WTC11 (cell line): ENCODE data around the gene CYYR1. TPM values are rescaled to one million over a fixed set of nuclear protein-coding genes. Genes with fewer than 3 reads are reported as not detected.
A peak's percentile ranks its signal among the peaks of the same experiment; 100 is the strongest.

Experiments
- ATAC-seq: fragments of 200-7000 bp; cut with Tn5 transposase; 2 replicates; pipeline ENCODE4 v1.10.0; 2021; ENCODE audit warnings: mild to moderate bottlenecking, moderate library complexity
- CTCF ChIA-PET: fragments of 300-600 bp; sonication (Branson Sonifier 250); formaldehyde crosslinking; loops from one replicate; lab custom pipeline; 2021; ENCODE audit warnings: antibody characterized with exemption; lab: Charles Lee
- POLR2A ChIA-PET: fragments of 350-600 bp; sonication (Branson Sonifier 250); formaldehyde crosslinking; loops from one replicate; lab custom pipeline; 2021; ENCODE audit warnings: antibody characterized with exemption; lab: Charles Lee
- DNase-seq: peaks from one replicate; pipeline ENCODE4 v3.0.0; 2021; ENCODE audit warnings: low spot score
- H3K27ac Mint-ChIP-seq: 2 replicates; pipeline ENCODE4 v1.8.0; 2021; ENCODE audit warnings: mixed read lengths
- H3K27me3 Mint-ChIP-seq: 2 replicates; pipeline ENCODE4 v1.8.0; 2021; ENCODE audit warnings: low read depth, mild to moderate bottlenecking, moderate library complexity, mixed read lengths
- H3K36me3 Mint-ChIP-seq: 2 replicates; pipeline ENCODE4 v1.8.0; 2021; ENCODE audit warnings: mixed read lengths
- H3K4me1 Mint-ChIP-seq: 2 replicates; pipeline ENCODE4 v1.8.0; 2022; ENCODE audit warnings: mixed read lengths
- H3K4me3 Mint-ChIP-seq: 2 replicates; pipeline ENCODE4 v1.8.0; 2021; ENCODE audit warnings: mild to moderate bottlenecking, moderate library complexity, mixed read lengths
- H3K9me3 Mint-ChIP-seq: 2 replicates; pipeline ENCODE4 v1.8.0; 2021; ENCODE audit warnings: mixed read lengths
- CREM ChIP-seq: sonication (generic); formaldehyde crosslinking; IDR thresholded peaks from 2 replicates; pipeline ENCODE4 v1.8.1; 2022; ENCODE audit warnings: mild to moderate bottlenecking, missing genetic modification reagents, moderate library complexity
- E2F4 ChIP-seq: sonication (generic); formaldehyde crosslinking; IDR thresholded peaks from 2 replicates; pipeline ENCODE4 v1.8.1; 2022; ENCODE audit warnings: low read depth, mild to moderate bottlenecking, moderate library complexity, missing genetic modification reagents, borderline replicate concordance
- E2F5 ChIP-seq: sonication (generic); formaldehyde crosslinking; IDR thresholded peaks from 2 replicates; pipeline ENCODE4 v1.8.1; 2022; ENCODE audit warnings: mild to moderate bottlenecking, moderate library complexity, missing genetic modification reagents
- EMX1 ChIP-seq: fragments of 250-450 bp; sonication (Bioruptor Pico); IDR thresholded peaks from 2 replicates; pipeline ENCODE4 v1.8.0; 2021; ENCODE audit warnings: mild to moderate bottlenecking
- ETV6 ChIP-seq: sonication (generic); formaldehyde crosslinking; IDR thresholded peaks from 2 replicates; pipeline ENCODE4 v1.8.1; 2022; ENCODE audit warnings: mild to moderate bottlenecking, missing genetic modification reagents
- FOXJ3 ChIP-seq: sonication (generic); formaldehyde crosslinking; IDR thresholded peaks from 2 replicates; pipeline ENCODE4 v1.9.0; 2021; ENCODE audit warnings: missing genetic modification reagents, mild to moderate bottlenecking, borderline replicate concordance
- FOXP4 ChIP-seq: sonication (generic); formaldehyde crosslinking; IDR thresholded peaks from 2 replicates; pipeline ENCODE4 v1.8.0; 2022; ENCODE audit warnings: mild to moderate bottlenecking, missing genetic modification reagents
- GABPB1 ChIP-seq: sonication (generic); formaldehyde crosslinking; IDR thresholded peaks from 2 replicates; pipeline ENCODE4 v1.8.1; 2023; ENCODE audit warnings: mild to moderate bottlenecking, missing genetic modification reagents
- GRHL2 ChIP-seq: fragments of 250-450 bp; sonication (Bioruptor Pico); IDR thresholded peaks from 2 replicates; pipeline ENCODE4 v1.8.0; 2022; ENCODE audit warnings: mild to moderate bottlenecking, moderate library complexity; ENCODE audit not compliant: insufficient replicate concordance, severe bottlenecking
- JAZF1 ChIP-seq: fragments of 250-450 bp; sonication (Bioruptor Pico); IDR thresholded peaks from 2 replicates; pipeline ENCODE4 v1.9.0; 2021; ENCODE audit warnings: moderate library complexity, mild to moderate bottlenecking, inconsistent platforms
- MXD4 ChIP-seq: fragments of 250-450 bp; sonication (Bioruptor Pico); IDR thresholded peaks from 2 replicates; pipeline ENCODE4 v1.8.0; 2021; ENCODE audit warnings: mild to moderate bottlenecking, moderate library complexity, borderline replicate concordance
- MYBL2 ChIP-seq: sonication (generic); formaldehyde crosslinking; IDR thresholded peaks from 2 replicates; pipeline ENCODE4 v1.8.1; 2023; ENCODE audit warnings: mild to moderate bottlenecking, moderate library complexity, missing genetic modification reagents
- NFATC4 ChIP-seq: fragments of 250-450 bp; sonication (Bioruptor Pico); IDR thresholded peaks from 2 replicates; pipeline ENCODE4 v1.9.0; 2021; ENCODE audit warnings: mild to moderate bottlenecking
- NR2C2 ChIP-seq: sonication (generic); formaldehyde crosslinking; IDR thresholded peaks from 2 replicates; pipeline ENCODE4 v1.8.0; 2022; ENCODE audit warnings: mild to moderate bottlenecking, missing genetic modification reagents
- PRDM15 ChIP-seq: sonication (generic); formaldehyde crosslinking; IDR thresholded peaks from 2 replicates; pipeline ENCODE4 v1.8.0; 2022; ENCODE audit warnings: missing genetic modification reagents
- RORB ChIP-seq: fragments of 250-450 bp; sonication (Bioruptor Pico); IDR thresholded peaks from 2 replicates; pipeline ENCODE4 v1.9.0; 2021; ENCODE audit warnings: mild to moderate bottlenecking
- SMAD4 ChIP-seq: sonication (generic); formaldehyde crosslinking; IDR thresholded peaks from 2 replicates; pipeline ENCODE4 v1.8.0; 2022; ENCODE audit warnings: mild to moderate bottlenecking, missing genetic modification reagents
- SP1 ChIP-seq: sonication (generic); formaldehyde crosslinking; conservative IDR thresholded peaks from 2 replicates; pipeline ENCODE4 v1.8.1; 2022; ENCODE audit warnings: missing genetic modification reagents
- TP53 ChIP-seq: sonication (generic); formaldehyde crosslinking; IDR thresholded peaks from 2 replicates; pipeline ENCODE4 v1.8.1; 2023; ENCODE audit warnings: mild to moderate bottlenecking, missing genetic modification reagents
- USF1 ChIP-seq: sonication (generic); formaldehyde crosslinking; IDR thresholded peaks from 2 replicates; pipeline ENCODE4 v1.8.0; 2022; ENCODE audit warnings: mild to moderate bottlenecking, missing genetic modification reagents
- USF2 ChIP-seq: sonication (generic); formaldehyde crosslinking; IDR thresholded peaks from 2 replicates; pipeline ENCODE4 v1.8.1; 2023; ENCODE audit warnings: mild to moderate bottlenecking, missing genetic modification reagents, moderate library complexity
- ZNF425 ChIP-seq: fragments of 250-450 bp; sonication (Bioruptor Pico); conservative IDR thresholded peaks from 2 replicates; pipeline ENCODE4 v1.9.0; 2021; ENCODE audit warnings: mild to moderate bottlenecking
- total RNA-seq: library from RNA; stranded (reverse); gene quantifications from 3 replicates; pipeline ENCODE4 v1.2.3, GENCODE V29; 2021

The CYYR1 gene
- total RNA-seq, 1 experiment from 2014 or later, result 29.3 TPM

- Mint-ChIP-seq H3K4me3 (no peak overlapping the region), H3K36me3 (peaks cover 23% of the 10 kb centered on the region), H3K27ac (no peak overlapping the region), H3K9me3 (peaks cover 21% of the 10 kb centered on the region), H3K27me3 (no peaks in the 10 kb centered on the region), H3K4me1 (peaks cover 21% of the 10 kb centered on the region)
- ChIA-PET POLR2A (no interaction called here), CTCF (no interaction called here)
- TF ChIP-seq SP1 (CRISPR knock-in tag), result no peak
- no peak for ATAC-seq
- no peak for DNase-seq
These were observed 57.8 kb downstream of the CYYR1 start for GRCh38 chr21:26515257-26515656.

- POLR2A ChIA-PET, result no interaction called here
- no peak overlapping the region for H3K4me3 Mint-ChIP-seq
- peaks cover 4% of the 10 kb centered on the region for H3K9me3 Mint-ChIP-seq
- peaks cover 21% of the 10 kb centered on the region for H3K4me1 Mint-ChIP-seq
- peaks cover 7% of the 10 kb centered on the region for H3K36me3 Mint-ChIP-seq
- ATAC-seq, result peak; percentile 55
- peak overlapping the region; percentile 23 for H3K27ac Mint-ChIP-seq
- no peaks in the 10 kb centered on the region for H3K27me3 Mint-ChIP-seq
- no peak for TF ChIP-seq SMAD4 (CRISPR knock-in tag)
- no peak for TF ChIP-seq EMX1 (CRISPR knock-in tag)
- TF ChIP-seq FOXJ3 (CRISPR knock-in tag), result no peak
- no peak for TF ChIP-seq RORB (CRISPR knock-in tag)
- TF ChIP-seq MXD4 (CRISPR knock-in tag), result no peak
- TF ChIP-seq E2F5 (CRISPR knock-in tag), result no peak
- no peak for TF ChIP-seq PRDM15 (CRISPR knock-in tag)
- TF ChIP-seq MYBL2 (CRISPR knock-in tag), result no peak
- TF ChIP-seq GABPB1, result no peak
- no peak for DNase-seq
- CTCF ChIA-PET, result no interaction called here
These were observed 59.9 kb downstream of the CYYR1 start for GRCh38 chr21:26513212-26513611.

GRCh38 chr21:26512664-26513063 is 60.4 kb downstream of the CYYR1 start:
- Mint-ChIP-seq H3K36me3 (peaks cover 2% of the 10 kb centered on the region; the same call in 1 of the 2 replicates), H3K27me3 (no peaks in the 10 kb centered on the region), H3K4me3 (no peak overlapping the region), H3K9me3 (no peaks in the 10 kb centered on the region), H3K27ac (peak overlapping the region; percentile 23), H3K4me1 (peaks cover 21% of the 10 kb centered on the region)
- POLR2A ChIA-PET, result no interaction called here
- DNase-seq (no peak), ATAC-seq (peak; percentile 84)
- CTCF ChIA-PET, result no interaction called here
- TF ChIP-seq USF1 (CRISPR knock-in tag) (no peak), CREM (CRISPR knock-in tag) (no peak), ZNF425 (CRISPR knock-in tag) (no peak), USF2 (CRISPR knock-in tag) (no peak), NR2C2 (CRISPR knock-in tag) (no peak), E2F4 (no peak), JAZF1 (CRISPR knock-in tag) (no peak), FOXP4 (CRISPR knock-in tag) (no peak), NFATC4 (no peak), TP53 (CRISPR knock-in tag) (no peak), ETV6 (no peak), GRHL2 (CRISPR knock-in tag) (no peak)
